SK-N-SH (cell line): Measurements from ENCODE around the gene BRAT1.

Experiments
- CHD2 ChIP-seq: fragments of 150-350 bp; IDR thresholded peaks from 2 replicates; pipeline ENCODE4 v1.6.1; 2018; ENCODE audit warnings: low read length; ENCODE audit not compliant: partially characterized antibody
- CTCF ChIP-seq: fragments of 200-600 bp; sonication (generic); IDR thresholded peaks from 2 replicates; pipeline ENCODE4 v1.6.1; 2017; ENCODE audit warnings: antibody characterized with exemption, mild to moderate bottlenecking, moderate library complexity
- EP300 ChIP-seq, 2 experiments: IDR thresholded peaks; 2 replicates each; pipeline versions ENCODE4 v1.4.0 to v1.6.1; 2012; ENCODE audit warnings: borderline replicate concordance in 1 of 2, low read depth in 1 of 2, low read length in 1 of 2
- EZH2phosphoT487 ChIP-seq: fragments of 200-600 bp; sonication (generic); IDR thresholded peaks from 2 replicates; pipeline ENCODE4 v1.6.1; 2017; ENCODE audit warnings: low read depth, mixed run types, mild to moderate bottlenecking, antibody characterized with exemption, moderate library complexity, borderline replicate concordance
- FOSL2 ChIP-seq: IDR thresholded peaks from 2 replicates; pipeline ENCODE4 v1.4.0; 2012; ENCODE audit warnings: low read depth, mild to moderate bottlenecking, moderate library complexity, borderline replicate concordance
- JUND ChIP-seq: IDR thresholded peaks from 2 replicates; pipeline ENCODE4 v1.4.0; 2012
- POLR2AphosphoS5 ChIP-seq: IDR thresholded peaks from 2 replicates; pipeline ENCODE4 v1.6.1; 2012; ENCODE audit warnings: low read depth, low read length
- RAD21 ChIP-seq: IDR thresholded peaks from 2 replicates; pipeline ENCODE4 v1.6.1; 2012; ENCODE audit warnings: mild to moderate bottlenecking, low read length
- TAF1 ChIP-seq: IDR thresholded peaks from 2 replicates; pipeline ENCODE4 v1.6.1; 2012; ENCODE audit warnings: low read depth, mild to moderate bottlenecking, low read length, moderate library complexity, borderline replicate concordance
- ZBTB33 ChIP-seq: IDR thresholded peaks from 2 replicates; pipeline ENCODE4 v1.4.0; 2012; ENCODE audit warnings: low read depth, borderline replicate concordance
- TF ChIP-seq, protein P1 (sequence below): IDR thresholded peaks from 2 replicates; pipeline ENCODE4 v1.6.1; 2012; ENCODE audit warnings: mild to moderate bottlenecking, low read depth, low read length, moderate library complexity
- TF ChIP-seq, protein P2 (sequence below): IDR thresholded peaks from 2 replicates; pipeline ENCODE4 v1.4.0; 2012; ENCODE audit warnings: low read depth
- TF ChIP-seq, protein P3 (sequence below): fragments of 150-350 bp; IDR thresholded peaks from 2 replicates; pipeline ENCODE4 v1.6.1; 2017; ENCODE audit warnings: antibody characterized with exemption, low read length, low read depth, borderline replicate concordance
- TF ChIP-seq, protein P4 (sequence below): fragments of 150-350 bp; IDR thresholded peaks from 2 replicates; pipeline ENCODE4 v1.6.1; 2016; ENCODE audit warnings: mild to moderate bottlenecking, low read depth, low read length

DNA sequence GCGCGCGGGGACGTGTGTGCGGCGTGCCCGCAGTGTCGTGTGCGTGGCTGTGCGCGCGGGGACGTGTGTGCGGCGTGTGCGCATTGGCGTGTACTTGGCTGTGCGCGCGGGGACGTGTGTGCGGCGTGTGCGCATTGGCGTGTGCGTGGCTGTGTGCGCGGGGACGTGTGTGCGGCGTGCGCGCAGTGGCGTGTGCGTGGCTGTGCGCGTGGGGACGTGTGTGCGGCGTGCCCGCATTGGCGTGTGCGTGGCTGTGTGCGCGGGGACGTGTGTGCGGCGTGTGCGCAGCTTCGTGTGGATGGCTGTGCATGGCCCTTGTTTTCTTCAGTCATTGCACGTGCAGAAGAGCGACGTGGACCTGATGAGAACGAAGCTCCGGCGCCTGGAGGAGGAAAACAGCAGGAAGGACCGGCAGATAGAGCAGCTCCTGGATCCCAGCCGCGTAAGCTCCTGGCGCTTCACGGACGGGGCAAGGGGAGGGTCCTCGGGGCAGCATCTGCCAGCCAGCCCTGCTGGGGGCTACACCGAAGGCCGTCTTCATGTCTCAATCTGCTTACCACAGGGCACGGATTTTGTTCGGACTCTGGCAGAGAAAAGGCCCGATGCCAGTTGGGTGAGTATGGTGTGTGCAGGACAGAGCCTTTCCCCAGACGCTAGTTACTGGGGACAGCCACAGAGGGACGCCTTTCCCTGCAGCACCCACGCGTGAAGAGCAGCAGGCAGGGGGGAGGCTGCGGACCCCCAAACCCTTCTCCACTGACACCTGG is 22.8 kb upstream of the BRAT1 start:
- TF ChIP-seq CTCF (no peak), TAF1 (no peak), CHD2 (no peak), EP300 (IDR thresholded peaks at IDR 0.05; ENCODE audit: borderline replicate concordance in 1 of 2, low read depth in 1 of 2, low read length in 1 of 2) (no peak), JUND (no peak), POLR2AphosphoS5 (no peak), EZH2phosphoT487 (no peak), RAD21 (no peak), FOSL2 (no peak), ZBTB33 (no peak)
- TF ChIP-seq, protein P1, sequence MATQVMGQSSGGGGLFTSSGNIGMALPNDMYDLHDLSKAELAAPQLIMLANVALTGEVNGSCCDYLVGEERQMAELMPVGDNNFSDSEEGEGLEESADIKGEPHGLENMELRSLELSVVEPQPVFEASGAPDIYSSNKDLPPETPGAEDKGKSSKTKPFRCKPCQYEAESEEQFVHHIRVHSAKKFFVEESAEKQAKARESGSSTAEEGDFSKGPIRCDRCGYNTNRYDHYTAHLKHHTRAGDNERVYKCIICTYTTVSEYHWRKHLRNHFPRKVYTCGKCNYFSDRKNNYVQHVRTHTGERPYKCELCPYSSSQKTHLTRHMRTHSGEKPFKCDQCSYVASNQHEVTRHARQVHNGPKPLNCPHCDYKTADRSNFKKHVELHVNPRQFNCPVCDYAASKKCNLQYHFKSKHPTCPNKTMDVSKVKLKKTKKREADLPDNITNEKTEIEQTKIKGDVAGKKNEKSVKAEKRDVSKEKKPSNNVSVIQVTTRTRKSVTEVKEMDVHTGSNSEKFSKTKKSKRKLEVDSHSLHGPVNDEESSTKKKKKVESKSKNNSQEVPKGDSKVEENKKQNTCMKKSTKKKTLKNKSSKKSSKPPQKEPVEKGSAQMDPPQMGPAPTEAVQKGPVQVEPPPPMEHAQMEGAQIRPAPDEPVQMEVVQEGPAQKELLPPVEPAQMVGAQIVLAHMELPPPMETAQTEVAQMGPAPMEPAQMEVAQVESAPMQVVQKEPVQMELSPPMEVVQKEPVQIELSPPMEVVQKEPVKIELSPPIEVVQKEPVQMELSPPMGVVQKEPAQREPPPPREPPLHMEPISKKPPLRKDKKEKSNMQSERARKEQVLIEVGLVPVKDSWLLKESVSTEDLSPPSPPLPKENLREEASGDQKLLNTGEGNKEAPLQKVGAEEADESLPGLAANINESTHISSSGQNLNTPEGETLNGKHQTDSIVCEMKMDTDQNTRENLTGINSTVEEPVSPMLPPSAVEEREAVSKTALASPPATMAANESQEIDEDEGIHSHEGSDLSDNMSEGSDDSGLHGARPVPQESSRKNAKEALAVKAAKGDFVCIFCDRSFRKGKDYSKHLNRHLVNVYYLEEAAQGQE: no peak
- TF ChIP-seq, protein P2, sequence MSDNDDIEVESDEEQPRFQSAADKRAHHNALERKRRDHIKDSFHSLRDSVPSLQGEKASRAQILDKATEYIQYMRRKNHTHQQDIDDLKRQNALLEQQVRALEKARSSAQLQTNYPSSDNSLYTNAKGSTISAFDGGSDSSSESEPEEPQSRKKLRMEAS: no peak
- TF ChIP-seq, protein P3, sequence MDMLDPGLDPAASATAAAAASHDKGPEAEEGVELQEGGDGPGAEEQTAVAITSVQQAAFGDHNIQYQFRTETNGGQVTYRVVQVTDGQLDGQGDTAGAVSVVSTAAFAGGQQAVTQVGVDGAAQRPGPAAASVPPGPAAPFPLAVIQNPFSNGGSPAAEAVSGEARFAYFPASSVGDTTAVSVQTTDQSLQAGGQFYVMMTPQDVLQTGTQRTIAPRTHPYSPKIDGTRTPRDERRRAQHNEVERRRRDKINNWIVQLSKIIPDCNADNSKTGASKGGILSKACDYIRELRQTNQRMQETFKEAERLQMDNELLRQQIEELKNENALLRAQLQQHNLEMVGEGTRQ: no peak
- TF ChIP-seq, protein P4, sequence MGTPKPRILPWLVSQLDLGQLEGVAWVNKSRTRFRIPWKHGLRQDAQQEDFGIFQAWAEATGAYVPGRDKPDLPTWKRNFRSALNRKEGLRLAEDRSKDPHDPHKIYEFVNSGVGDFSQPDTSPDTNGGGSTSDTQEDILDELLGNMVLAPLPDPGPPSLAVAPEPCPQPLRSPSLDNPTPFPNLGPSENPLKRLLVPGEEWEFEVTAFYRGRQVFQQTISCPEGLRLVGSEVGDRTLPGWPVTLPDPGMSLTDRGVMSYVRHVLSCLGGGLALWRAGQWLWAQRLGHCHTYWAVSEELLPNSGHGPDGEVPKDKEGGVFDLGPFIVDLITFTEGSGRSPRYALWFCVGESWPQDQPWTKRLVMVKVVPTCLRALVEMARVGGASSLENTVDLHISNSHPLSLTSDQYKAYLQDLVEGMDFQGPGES: no peak
